ENCODE measurements around the gene NPHP1. TPM values are rescaled to one million over a fixed set of nuclear protein-coding genes. Genes with fewer than 3 reads are reported as not detected.
"Not testable (repeated sequence)": the region's sequence is repeated elsewhere in the genome, so short reads cannot be mapped to it uniquely, and the experiment has no call there.

The NPHP1 gene
- total and polyA plus RNA-seq, 2 experiments from 2014 or later = 5.8 to 11.6 TPM

DNA sequence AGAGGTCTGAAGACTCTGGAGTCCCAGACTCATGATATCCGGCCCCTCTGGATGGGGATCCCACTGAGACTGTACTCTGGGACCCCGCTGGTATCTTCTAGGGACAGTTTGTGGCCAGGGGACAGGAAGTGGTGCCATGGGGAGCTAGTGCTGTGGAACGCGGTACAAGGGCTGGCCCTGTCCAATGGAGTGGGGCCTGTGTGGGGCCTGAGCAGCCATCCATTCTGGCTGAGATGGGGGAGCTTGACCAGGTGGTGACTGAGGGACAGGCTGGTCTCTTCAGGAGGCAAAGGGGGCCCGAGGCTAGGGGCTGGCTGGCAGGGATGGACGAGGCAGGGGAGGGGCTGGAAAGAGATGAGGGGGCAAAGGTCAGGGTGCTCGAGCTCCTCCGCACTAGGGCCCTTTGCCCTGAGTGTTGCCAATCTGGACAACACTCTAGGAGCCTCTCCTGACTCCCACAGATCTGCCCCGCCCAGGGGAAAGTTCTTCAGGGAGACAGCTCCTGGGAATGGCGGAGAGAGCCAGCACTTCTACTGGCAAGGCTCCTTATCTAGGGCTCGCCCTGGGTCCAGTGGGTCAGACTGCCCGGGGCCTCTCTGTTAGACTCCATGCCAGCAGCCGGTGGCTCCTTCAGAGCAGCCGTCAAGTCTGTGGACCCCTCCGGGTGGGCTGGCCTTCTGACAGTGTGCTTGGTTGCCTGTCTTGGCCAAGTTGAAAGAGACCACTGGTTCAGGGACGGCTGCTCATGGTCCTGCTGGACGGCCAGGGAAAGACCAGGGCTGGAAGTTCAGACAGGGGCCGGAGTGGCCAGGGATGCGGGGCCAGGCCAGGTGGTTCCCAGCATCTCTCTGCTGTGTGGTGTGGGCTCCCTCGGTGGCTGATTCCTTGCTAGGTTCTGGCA is 101.5 kb downstream of the NPHP1 start:
- no peak for TF ChIP-seq CTCF (IDR thresholded peaks at IDR 0.05; ENCODE audit: low read depth, low read length)
- Histone ChIP-seq H3K36me3 (no peaks in the 10 kb centered on the region), H3K4me1 (ENCODE audit: low read depth) (no peaks in the 10 kb centered on the region), H3K9me3 (ENCODE audit: low read depth) (no peaks in the 10 kb centered on the region), H3K27ac (no peak overlapping the region), H3K27me3 (peaks cover 46% of the 10 kb centered on the region), H3K4me3 (no peak overlapping the region)
- no peak for DNase-seq (ENCODE audit: low read depth in 1 of 2, low spot score in 1 of 2)

- peaks cover 47% of the 10 kb centered on the region for H3K27me3 ChIP-seq
- no peak for DNase-seq (ENCODE audit: low read depth in 1 of 2, low spot score in 1 of 2)
- TF ChIP-seq CTCF (IDR thresholded peaks at IDR 0.05; ENCODE audit: low read depth, low read length) = no peak
- no peak overlapping the region for H3K27ac ChIP-seq
- H3K36me3 ChIP-seq = no peaks in the 10 kb centered on the region
- no peak overlapping the region for H3K4me3 ChIP-seq
- H3K9me3 ChIP-seq (ENCODE audit: low read depth) = no peaks in the 10 kb centered on the region
- no peaks in the 10 kb centered on the region for H3K4me1 ChIP-seq (ENCODE audit: low read depth)
These were observed 102.7 kb downstream of the NPHP1 start for GRCh38 chr2:110101901-110102803.

DNA sequence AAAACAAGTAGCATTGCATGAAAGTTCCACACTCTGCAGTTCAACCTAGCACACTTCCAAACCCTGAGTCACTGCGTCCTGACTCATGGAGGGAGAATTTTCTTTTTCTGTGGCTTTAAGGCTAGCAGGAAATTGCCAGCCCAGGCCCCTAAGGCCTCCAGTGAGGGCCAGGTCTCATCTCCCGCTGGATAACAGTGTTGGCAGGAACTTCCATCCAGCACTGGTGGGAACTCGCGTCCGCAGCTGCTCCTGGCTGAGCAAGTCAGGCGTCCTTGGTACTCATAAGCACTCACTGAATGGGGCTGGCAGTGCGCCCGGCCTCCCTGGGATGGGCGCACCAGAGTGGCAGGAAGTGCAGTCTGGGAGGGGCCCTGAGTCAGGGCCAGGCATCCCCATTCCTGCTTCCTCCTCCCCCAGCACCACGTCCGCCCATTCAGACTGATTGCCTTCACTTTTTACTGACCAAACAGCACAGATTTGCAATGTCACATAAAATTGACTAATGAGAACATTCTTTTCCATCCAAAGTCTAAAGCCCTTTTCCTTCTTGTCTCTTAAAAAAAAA is 103.5 kb downstream of the NPHP1 start:
- Histone ChIP-seq H3K27me3 (peaks cover 52% of the 10 kb centered on the region), H3K36me3 (no peaks in the 10 kb centered on the region), H3K4me1 (ENCODE audit: low read depth) (no peaks in the 10 kb centered on the region), H3K4me3 (no peak overlapping the region), H3K27ac (no peak overlapping the region), H3K9me3 (ENCODE audit: low read depth) (no peaks in the 10 kb centered on the region)
- no peak for TF ChIP-seq CTCF (IDR thresholded peaks at IDR 0.05; ENCODE audit: low read depth, low read length)
- DNase-seq (ENCODE audit: low read depth in 1 of 2, low spot score in 1 of 2) = peak in 1 of 2 donors; percentile 100

DNA sequence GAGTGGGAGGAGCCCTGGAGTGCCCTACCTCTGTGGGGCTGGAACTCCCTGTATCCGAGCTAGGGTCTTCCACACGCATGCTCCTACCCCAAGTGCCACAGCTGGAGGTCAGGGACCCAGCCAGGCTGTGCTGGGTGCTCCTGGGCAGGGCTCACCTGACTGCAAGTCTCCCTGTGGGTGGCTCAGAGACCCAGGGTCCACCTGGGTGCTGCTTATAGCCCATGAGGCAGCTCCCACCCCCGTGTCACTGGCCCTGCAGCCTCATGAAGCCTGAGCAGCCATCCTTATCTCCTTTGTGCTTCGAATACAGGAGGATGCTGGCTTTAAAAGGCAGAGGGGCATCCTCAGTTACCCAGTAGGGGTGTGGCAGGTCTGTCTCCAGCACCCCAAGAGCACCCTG is 103.9 kb downstream of the NPHP1 start:
- H3K27me3 ChIP-seq = peaks cover 57% of the 10 kb centered on the region
- H3K36me3 ChIP-seq; DNase-seq (ENCODE audit: low read depth in 1 of 2, low spot score in 1 of 2); H3K27ac ChIP-seq; H3K4me1 ChIP-seq (ENCODE audit: low read depth); H3K9me3 ChIP-seq (ENCODE audit: low read depth); H3K4me3 ChIP-seq: not testable (repeated sequence)

- Histone ChIP-seq H3K36me3 (no peaks in the 10 kb centered on the region), H3K9me3 (ENCODE audit: low read depth) (no peaks in the 10 kb centered on the region), H3K27ac (no peak overlapping the region), H3K4me1 (ENCODE audit: low read depth) (no peaks in the 10 kb centered on the region), H3K4me3 (no peak overlapping the region), H3K27me3 (peaks cover 57% of the 10 kb centered on the region)
- no peak for DNase-seq (ENCODE audit: low read depth in 1 of 2, low spot score in 1 of 2)
- no peak for TF ChIP-seq CTCF (IDR thresholded peaks at IDR 0.05; ENCODE audit: low read depth, low read length)
These were observed 104.3 kb downstream of the NPHP1 start for GRCh38 chr2:110100480-110100879.

Measured in cardiac muscle cell (in vitro differentiated cells and primary cell).